NCI-H2171 treated with DMSO at 0.1 percent for 48 hours (cell line): ENCODE measurements around the gene NCAPH2.

Experiments
- DNase-seq: peaks from one replicate; lab custom pipeline; 2025; lab: John Stamatoyannopoulos, UW

The NCAPH2 gene

GRCh38 chr22:50474710-50475651 is 33.0 kb upstream of the NCAPH2 start, which contains the start of gene SBF1:
TSS of gene SBF1 (minus strand) at chr22:50475035. CDS start at chr22:50474840, 195 bp downstream.
- peak; percentile 78 for DNase-seq

- no peak for DNase-seq
Measured at GRCh38 chr22:50475652-50476002, 32.4 kb upstream of the NCAPH2 start.

- DNase-seq = peak; percentile 53
Measured at GRCh38 chr22:50476868-50477267, 31.2 kb upstream of the NCAPH2 start.

GRCh38 chr22:50477923-50478322 is 30.1 kb upstream of the NCAPH2 start:
- no peak for DNase-seq

GRCh38 chr22:50479721-50480120 is 28.3 kb upstream of the NCAPH2 start:
- DNase-seq = no peak

GRCh38 chr22:50481045-50481439 is 27.0 kb upstream of the NCAPH2 start:
- no peak for DNase-seq

- no peak for DNase-seq
Measured at GRCh38 chr22:50481440-50482106, 26.5 kb upstream of the NCAPH2 start, which contains the start of gene ADM2. TSS of gene ADM2 (plus strand) at chr22:50481543. CDS start at chr22:50481848, 305 bp downstream.

- peak; percentile 52 for DNase-seq
Measured at GRCh38 chr22:50482107-50483074, 25.6 kb upstream of the NCAPH2 start.

- DNase-seq = peak; percentile 79
Measured at GRCh38 chr22:50483106-50483505, 24.9 kb upstream of the NCAPH2 start.

GRCh38 chr22:50483556-50483955 is 24.5 kb upstream of the NCAPH2 start:
- DNase-seq = no peak

GRCh38 chr22:50483977-50484853 is 23.8 kb upstream of the NCAPH2 start:
- DNase-seq = no peak

- DNase-seq = peak; percentile 31
Measured at GRCh38 chr22:50485221-50486131, 22.5 kb upstream of the NCAPH2 start.

- DNase-seq = no peak
Measured at GRCh38 chr22:50486561-50487289, 21.3 kb upstream of the NCAPH2 start, which contains the start of gene MIOX. TSS of gene MIOX (plus strand) at chr22:50486859. CDS start at chr22:50486898, 39 bp downstream.

GRCh38 chr22:50487290-50488005 is 20.6 kb upstream of the NCAPH2 start:
- DNase-seq = no peak

- DNase-seq = no peak
Measured at GRCh38 chr22:50488006-50488677, 19.9 kb upstream of the NCAPH2 start.

- no peak for DNase-seq
Measured at GRCh38 chr22:50488886-50489285, 19.1 kb upstream of the NCAPH2 start.

- DNase-seq = no peak
Measured at GRCh38 chr22:50489363-50490243, 18.4 kb upstream of the NCAPH2 start.
